Measurements from ENCODE around the gene RDH12.

RDH12 gene

GRCh38 chr14:67746927-67747326 is 45.2 kb downstream of the RDH12 start:
- DNase-seq = no peak

- no peak for DNase-seq
Measured at GRCh38 chr14:67748312-67748711, 46.6 kb downstream of the RDH12 start.

- DNase-seq = no peak
Measured at GRCh38 chr14:67749341-67750084, 47.8 kb downstream of the RDH12 start.

- no peak for DNase-seq
Measured at GRCh38 chr14:67756496-67756895, 54.8 kb downstream of the RDH12 start.

- DNase-seq = no peak
Measured at GRCh38 chr14:67757175-67757574, 55.5 kb downstream of the RDH12 start.

- DNase-seq = no peak
Measured at GRCh38 chr14:67759916-67760315, 58.2 kb downstream of the RDH12 start.

GRCh38 chr14:67762051-67762450 is 60.4 kb downstream of the RDH12 start:
- DNase-seq = no peak

- DNase-seq = no peak
Measured at GRCh38 chr14:67763158-67763822, 61.6 kb downstream of the RDH12 start.

GRCh38 chr14:67764496-67764895 is 62.8 kb downstream of the RDH12 start:
- no peak for DNase-seq

GRCh38 chr14:67765192-67765834 is 63.6 kb downstream of the RDH12 start:
- no peak for DNase-seq

- peak in 3 of 51 donors; percentile 0 to 3 (median 3) for DNase-seq
Measured at GRCh38 chr14:67766035-67766680, 64.5 kb downstream of the RDH12 start.

GRCh38 chr14:67768219-67768618 is 66.5 kb downstream of the RDH12 start:
- DNase-seq = no peak

GRCh38 chr14:67773844-67774377 is 72.2 kb downstream of the RDH12 start:
- no peak for DNase-seq

GRCh38 chr14:67776653-67777322 is 75.1 kb downstream of the RDH12 start:
- DNase-seq = no peak

- no peak for DNase-seq
Measured at GRCh38 chr14:67778792-67779191, 77.1 kb downstream of the RDH12 start.

GRCh38 chr14:67782090-67782489 is 80.4 kb downstream of the RDH12 start:
- no peak for DNase-seq

All from hypothalamus (tissue), 51 donors.